K562 (cell line): ENCODE data around the gene TMSB4X. TPM values are rescaled to one million over a fixed set of nuclear protein-coding genes. Genes with fewer than 3 reads are reported as not detected.

Experiments used
- CREB3 ChIP-seq: fragments of 450-650 bp; conservative IDR thresholded peaks from 2 replicates; pipeline ENCODE4 v1.6.1; 2016; ENCODE audit warnings: missing genetic modification characterization, low read depth, mild to moderate bottlenecking, missing compliant biosample characterization, moderate library complexity
- FOXA1 ChIP-seq: fragments of 450-650 bp; IDR thresholded peaks from 2 replicates; pipeline ENCODE4 v1.6.1; 2016; ENCODE audit warnings: mild to moderate bottlenecking, borderline replicate concordance
- MBD1 ChIP-seq: fragments of 250-450 bp; sonication (Bioruptor Pico); IDR thresholded peaks from 2 replicates; pipeline ENCODE4 v1.8.0; 2022; ENCODE audit warnings: inconsistent platforms
- MGA ChIP-seq: fragments of 450-650 bp; IDR thresholded peaks from 2 replicates; pipeline ENCODE4 v1.6.1; 2016; ENCODE audit warnings: mild to moderate bottlenecking, moderate library complexity
- NEUROD1 ChIP-seq: fragments of 150-350 bp; IDR thresholded peaks from 2 replicates; pipeline ENCODE4 v1.6.1; 2014; ENCODE audit warnings: borderline replicate concordance, low read length, low read depth; ENCODE audit not compliant: partially characterized antibody
- RFX5 ChIP-seq: IDR thresholded peaks from 2 replicates; pipeline ENCODE4 v1.6.1; 2011; ENCODE audit warnings: low read depth, mild to moderate bottlenecking, improper control_type of control experiment, low read length
- SRSF3 ChIP-seq: fragments of 200-400 bp; formaldehyde crosslinking; IDR thresholded peaks from 2 replicates; pipeline ENCODE4 v1.6.1; 2016; ENCODE audit warnings: mild to moderate bottlenecking, low read length, moderate library complexity; ENCODE audit not compliant: insufficient read depth
- VEZF1 ChIP-seq: fragments of 200-800 bp; sonication (Bioruptor generic); IDR thresholded peaks from 2 replicates; pipeline ENCODE4 v1.6.1; 2017; ENCODE audit warnings: missing genetic modification characterization, missing compliant biosample characterization
- ZNF785 ChIP-seq: fragments of 250-450 bp; sonication (Bioruptor Pico); IDR thresholded peaks from 2 replicates; pipeline ENCODE4 v1.4.0; 2020; ENCODE audit warnings: mild to moderate bottlenecking
- polyA plus RNA-seq, 8 experiments: library from polyadenylated mRNA; depleted of rRNA in 4 of 8; stranded (reverse) in 5 of 8; unstranded in 3 of 8; fragments of >200 nt; fragmentation: Nextera tagmentation in 2 of 8; fragmentation: Illumina TruSeq in 1 of 8; extraction: Ambion mirVana in 2 of 8; extraction: Trizol in 1 of 8; gene quantifications; 2 replicates each; pipeline versions ENCODE4 v1.2.1 to v1.2.3, GENCODE V29; 2011 to 2014; ENCODE audit warnings: inconsistent platforms in 1 of 8, missing spikeins in 1 of 8
- total RNA-seq, 7 experiments: library from RNA; depleted of rRNA in 6 of 7; stranded (reverse); fragments of >200 nt in 6 of 7; fragmentation: Illumina TruSeq in 2 of 7; extraction: Trizol in 2 of 7; gene quantifications; 2 replicates each; pipeline versions ENCODE4 v1.2.1 to v1.2.3, GENCODE V29; 2011 to 2021; ENCODE audit warnings: low replicate concordance in 1 of 7

The TMSB4X gene
- total and polyA plus RNA-seq, 9 of the 15 experiments (the other 6 are each of a cell fraction or from before 2014, with no cell fraction given): 1,035 to 2,035 (median 1,529) TPM

- peak; percentile 77 for TF ChIP-seq VEZF1
- TF ChIP-seq ZNF785 (CRISPR knock-in tag): no peak
- no peak for TF ChIP-seq MBD1 (CRISPR knock-in tag)
- no peak for TF ChIP-seq FOXA1
- TF ChIP-seq RFX5: no peak
- TF ChIP-seq CREB3 (tag): no peak; the same call in 1 of the 2 replicates
- TF ChIP-seq SRSF3: no peak; the same call in 1 of the 2 replicates
- TF ChIP-seq NEUROD1: no peak
- TF ChIP-seq MGA: peak; percentile 41
Measured at GRCh38 chrX:12974796-12975669, at the start of gene TMSB4X (continued).
